Muscle layer of duodenum (tissue), 2 donors: ENCODE data around the gene HDLBP.
"Not testable (repeated sequence)": the region's sequence is repeated elsewhere in the genome, so short reads cannot be mapped to it uniquely, and the experiment has no call there.

ENCODE experiments used
- H3K27ac ChIP-seq: one replicate; pipeline ENCODE4 v1.7.0; 2013; ENCODE audit warnings: mild to moderate bottlenecking, low read length
- H3K27me3 ChIP-seq: one replicate; pipeline ENCODE4 v1.7.0; 2013; ENCODE audit warnings: low read depth, mild to moderate bottlenecking, control low read depth, low read length
- H3K36me3 ChIP-seq, 2 donors: one replicate each; pipeline ENCODE4 v1.7.0; 2013; ENCODE audit warnings: low read length in 2 of 2, control low read depth in 1 of 2, mild to moderate bottlenecking in 1 of 2; ENCODE audit not compliant: insufficient read depth in 2 of 2, control insufficient read depth in 1 of 2
- H3K4me1 ChIP-seq, 2 donors: one replicate each; pipeline ENCODE4 v1.7.0; 2013; ENCODE audit warnings: low read length in 2 of 2, mild to moderate bottlenecking in 2 of 2, control low read depth in 1 of 2, moderate library complexity in 1 of 2; ENCODE audit not compliant: insufficient read depth in 2 of 2, control insufficient read depth in 1 of 2
- H3K4me3 ChIP-seq, 2 donors: one replicate each; pipeline ENCODE4 v1.7.0; 2013; ENCODE audit warnings: low read length in 2 of 2, low read depth in 1 of 2, mild to moderate bottlenecking in 1 of 2
- H3K9me3 ChIP-seq, 2 donors: one replicate each; pipeline ENCODE4 v1.7.0; 2013; ENCODE audit warnings: low read length in 2 of 2, control low read depth in 1 of 2, mild to moderate bottlenecking in 1 of 2; ENCODE audit not compliant: control insufficient read depth in 1 of 2
- donor health status: healthy.

HDLBP gene

GRCh38 chr2:241300000-241300399, 15.5 kb downstream of the HDLBP start:
- H3K4me1 ChIP-seq: peaks cover 3 to 6% of the 10 kb centered on the region in 2 donors
- H3K9me3 ChIP-seq: no peaks in the 10 kb centered on the region
- H3K27me3 ChIP-seq: no peaks in the 10 kb centered on the region
- H3K4me3 ChIP-seq: no peak overlapping the region
- H3K36me3 ChIP-seq: peaks cover 0 to 10% of the 10 kb centered on the region in 2 donors
- H3K27ac ChIP-seq: no peak overlapping the region

DNA sequence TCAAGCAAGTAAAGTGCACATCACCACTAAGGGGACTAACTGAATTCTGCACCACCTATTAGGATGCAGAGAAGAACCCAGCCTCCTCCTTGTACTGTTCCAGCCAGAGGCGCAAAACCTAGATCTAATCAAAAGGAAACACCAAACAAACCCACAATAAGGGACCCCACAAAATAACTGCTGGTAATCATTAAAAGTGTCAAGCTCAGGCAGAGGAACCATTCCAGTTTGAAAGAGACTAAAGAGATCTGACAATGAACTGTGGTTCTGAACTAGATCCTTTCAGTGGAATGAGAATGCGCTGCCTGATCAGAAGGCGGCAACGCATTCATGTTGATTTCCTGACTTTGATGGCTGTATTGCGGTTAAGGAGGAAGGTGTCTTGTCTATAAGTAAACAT, 16.8 kb downstream of the HDLBP start:
- H3K4me1 ChIP-seq: peaks cover 0 to 6% of the 10 kb centered on the region in 2 donors
- no peak overlapping the region for H3K27ac ChIP-seq
- peaks cover 0 to 10% of the 10 kb centered on the region in 2 donors for H3K36me3 ChIP-seq
- H3K9me3 ChIP-seq: no peaks in the 10 kb centered on the region
- H3K27me3 ChIP-seq: no peaks in the 10 kb centered on the region
- H3K4me3 ChIP-seq: no peak overlapping the region

GRCh38 chr2:241296767-241297166, 18.7 kb downstream of the HDLBP start:
- H3K4me3 ChIP-seq: no peak overlapping the region
- no peaks in the 10 kb centered on the region for H3K9me3 ChIP-seq
- H3K36me3 ChIP-seq: peaks cover 0 to 10% of the 10 kb centered on the region in 2 donors
- H3K27me3 ChIP-seq: no peaks in the 10 kb centered on the region
- peaks cover 0 to 9% of the 10 kb centered on the region in 2 donors for H3K4me1 ChIP-seq
- H3K27ac ChIP-seq: no peak overlapping the region

GRCh38 chr2:241295326-241296095, 20.0 kb downstream of the HDLBP start:
- no peaks in the 10 kb centered on the region for H3K9me3 ChIP-seq
- no peak overlapping the region for H3K27ac ChIP-seq
- H3K4me3 ChIP-seq: no peak overlapping the region
- H3K36me3 ChIP-seq: peaks cover 0 to 10% of the 10 kb centered on the region in 2 donors
- H3K4me1 ChIP-seq: peaks cover 0 to 9% of the 10 kb centered on the region in 2 donors
- H3K27me3 ChIP-seq: no peaks in the 10 kb centered on the region

DNA sequence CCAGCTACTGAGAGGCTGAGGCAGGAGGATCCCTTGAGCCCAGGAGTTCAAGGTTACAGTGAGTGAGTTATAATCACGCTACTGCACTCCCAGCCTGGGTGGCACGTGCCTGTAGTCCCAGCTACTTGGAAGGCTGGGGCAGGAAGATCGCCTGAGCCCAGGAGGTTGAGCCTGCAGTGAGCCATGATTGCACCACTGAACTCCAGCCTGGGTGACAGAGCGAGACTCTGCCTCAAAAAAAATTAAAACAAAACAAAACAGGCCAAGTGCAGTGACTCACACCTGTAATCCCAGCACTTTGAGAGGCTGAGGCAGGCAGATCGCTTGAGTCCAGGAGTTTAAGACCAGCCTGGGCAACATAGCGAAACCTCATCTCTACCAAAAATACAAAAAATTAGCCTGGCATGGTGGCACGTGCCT, 22.1 kb downstream of the HDLBP start:
- not testable (repeated sequence) for H3K27ac ChIP-seq, H3K36me3 ChIP-seq, H3K4me3 ChIP-seq, H3K9me3 ChIP-seq, H3K27me3 ChIP-seq
- peaks cover 0 to 22% of the 10 kb centered on the region in 2 donors for H3K4me1 ChIP-seq

DNA sequence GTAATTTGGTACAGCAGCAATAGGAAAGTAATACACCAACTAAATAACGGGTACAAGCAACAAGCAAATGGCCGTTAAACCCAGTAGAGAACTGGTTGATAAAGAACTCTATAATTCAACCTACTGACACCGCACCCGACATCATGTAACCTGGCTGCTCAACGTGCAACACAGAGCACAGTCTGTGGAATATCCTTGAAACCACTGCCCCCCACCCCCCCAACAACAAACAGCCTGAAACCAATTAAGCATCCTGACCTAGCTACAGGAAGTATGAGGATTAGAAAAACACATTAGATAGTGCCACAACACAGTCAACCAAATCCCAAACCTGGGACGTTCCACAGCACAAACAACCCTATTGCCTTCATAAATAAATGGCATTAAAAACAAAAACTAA, 23.5 kb downstream of the HDLBP start:
- no peak overlapping the region for H3K4me3 ChIP-seq
- peaks cover 0 to 23% of the 10 kb centered on the region in 2 donors for H3K4me1 ChIP-seq
- H3K27me3 ChIP-seq: no peaks in the 10 kb centered on the region
- peaks cover 0 to 4% of the 10 kb centered on the region in 2 donors for H3K36me3 ChIP-seq
- H3K27ac ChIP-seq: no peak overlapping the region
- H3K9me3 ChIP-seq: no peaks in the 10 kb centered on the region

DNA sequence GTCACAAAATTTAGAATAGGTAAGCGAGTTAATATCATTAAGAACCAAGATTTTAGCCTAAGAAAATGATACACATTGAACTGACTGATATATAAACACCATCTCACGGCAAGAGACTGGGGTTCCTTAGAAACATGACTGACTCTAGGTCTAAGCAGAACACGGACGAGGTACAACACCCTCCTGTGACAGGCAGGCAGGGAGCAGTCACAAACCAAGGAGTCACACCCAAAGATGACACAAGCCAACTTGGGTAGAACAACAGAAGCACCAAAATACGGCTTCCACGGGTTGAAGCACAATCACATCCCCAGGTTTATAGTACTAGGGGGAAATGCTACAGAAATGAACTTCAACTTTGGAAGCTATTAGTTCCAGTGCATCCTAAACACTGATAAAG, 24.3 kb downstream of the HDLBP start:
- no peaks in the 10 kb centered on the region for H3K9me3 ChIP-seq

GRCh38 chr2:241289597-241289996, 25.9 kb downstream of the HDLBP start:
- Histone ChIP-seq H3K27ac (no peak overlapping the region), H3K36me3 (no peaks in the 10 kb centered on the region), H3K4me3 (no peak overlapping the region)

More for the DNA sequence above, 24.3 kb downstream of the HDLBP start:
- H3K27me3 ChIP-seq: no peaks in the 10 kb centered on the region
- no peak overlapping the region for H3K27ac ChIP-seq
- peaks cover 0 to 23% of the 10 kb centered on the region in 2 donors for H3K4me1 ChIP-seq
- no peaks in the 10 kb centered on the region for H3K36me3 ChIP-seq
- no peak overlapping the region for H3K4me3 ChIP-seq

DNA sequence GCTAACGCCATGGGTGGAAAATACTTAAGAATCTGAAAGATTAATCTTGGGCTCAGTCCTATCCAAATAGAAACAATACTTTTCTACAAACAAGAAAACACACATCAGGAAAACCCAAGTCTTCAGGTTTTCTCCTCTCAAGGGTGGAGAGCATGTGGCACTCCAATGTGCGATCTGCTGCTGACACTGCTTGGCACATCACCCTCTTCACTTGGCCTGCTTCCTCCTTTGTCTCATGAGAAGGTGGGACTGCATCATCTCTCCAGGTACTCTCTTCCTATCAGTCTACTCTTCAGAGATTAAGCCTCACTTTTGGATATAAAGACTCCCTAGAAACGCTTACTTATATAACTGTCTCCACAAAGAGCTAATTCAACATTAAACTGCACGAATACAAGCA, 26.4 kb downstream of the HDLBP start:
- Histone ChIP-seq H3K4me1 (peaks cover 0 to 20% of the 10 kb centered on the region in 2 donors), H3K4me3 (no peak overlapping the region), H3K27ac (no peak overlapping the region), H3K36me3 (no peaks in the 10 kb centered on the region), H3K9me3 (no peaks in the 10 kb centered on the region), H3K27me3 (no peaks in the 10 kb centered on the region)

More at GRCh38 chr2:241289597-241289996, 25.9 kb downstream of the HDLBP start:
- H3K27me3 ChIP-seq: no peaks in the 10 kb centered on the region
- no peaks in the 10 kb centered on the region for H3K9me3 ChIP-seq
- H3K4me1 ChIP-seq: peaks cover 0 to 20% of the 10 kb centered on the region in 2 donors

DNA sequence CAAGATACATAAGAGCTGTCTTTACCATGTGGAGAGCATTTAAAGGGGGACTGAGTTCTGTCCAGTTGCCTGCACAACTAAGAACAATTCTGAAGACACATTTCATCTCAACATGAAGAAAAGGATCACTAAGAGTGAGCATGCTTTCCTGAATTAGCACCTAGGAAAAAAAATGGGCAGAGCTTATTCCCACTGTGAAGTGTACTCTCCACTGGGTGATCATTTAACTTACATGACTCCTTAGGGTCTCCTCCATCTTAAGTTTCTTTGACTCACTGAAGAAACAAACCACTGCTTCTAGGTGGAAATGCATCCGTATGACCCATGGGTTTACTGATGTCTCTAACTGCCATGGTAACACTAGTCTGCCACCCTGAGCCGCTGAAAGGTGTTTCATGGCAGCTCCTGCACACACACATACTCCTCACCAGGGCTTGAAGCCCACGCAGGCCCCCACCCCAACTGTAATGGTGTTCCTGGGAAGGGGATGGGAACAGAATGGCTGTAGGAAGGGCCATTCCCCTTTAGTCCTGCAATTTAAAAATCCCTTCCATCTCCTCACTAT, 27.1 kb downstream of the HDLBP start:
- Histone ChIP-seq H3K27me3 (no peaks in the 10 kb centered on the region), H3K36me3 (no peaks in the 10 kb centered on the region), H3K9me3 (no peaks in the 10 kb centered on the region), H3K4me1 (peaks cover 0 to 19% of the 10 kb centered on the region in 2 donors), H3K4me3 (no peak overlapping the region), H3K27ac (no peak overlapping the region)

- Histone ChIP-seq H3K36me3 (no peaks in the 10 kb centered on the region), H3K4me3 (no peak overlapping the region), H3K4me1 (peaks cover 0 to 30% of the 10 kb centered on the region in 2 donors), H3K9me3 (no peaks in the 10 kb centered on the region), H3K27me3 (no peaks in the 10 kb centered on the region), H3K27ac (no peak overlapping the region)
These were observed 29.0 kb downstream of the HDLBP start for GRCh38 chr2:241286348-241287090.
